Right atrium auricular region (tissue), 2 donors: ENCODE results near the gene SQSTM1. TPM values are rescaled to one million over a fixed set of nuclear protein-coding genes. Genes with fewer than 3 reads are reported as not detected.

ENCODE experiments used
- DNase-seq: peaks from one replicate; pipeline ENCODE4 v3.0.0-alpha.2; 2019; ENCODE audit warnings: low spot score
- H3K27ac ChIP-seq, 2 donors: fragments of 200-600 bp; sonication (generic); 1 replicate in 1 of 2; 2 replicates in 1 of 2; pipeline ENCODE4 v1.5.1; 2016 to 2019
- H3K27me3 ChIP-seq, 2 donors: fragments of 200-600 bp; sonication (generic); one replicate each; pipeline versions ENCODE4 v1.5.1 to v1.6.0; 2017 to 2019
- H3K36me3 ChIP-seq: fragments of 200-600 bp; sonication (generic); one replicate; pipeline ENCODE4 v1.5.1; 2016
- H3K4me1 ChIP-seq, 2 donors: fragments of 200-600 bp; sonication (generic); one replicate each; pipeline versions ENCODE4 v1.5.1 to v1.6.0; 2017 to 2019
- H3K4me3 ChIP-seq, 2 donors: fragments of 200-600 bp; sonication (generic); 1 replicate in 1 of 2; 2 replicates in 1 of 2; pipeline ENCODE4 v1.5.1; 2017 to 2019; ENCODE audit warnings: mild to moderate bottlenecking in 1 of 2, moderate library complexity in 1 of 2
- H3K9me3 ChIP-seq, 2 donors: fragments of 200-600 bp; sonication (generic); one replicate each; pipeline ENCODE4 v1.5.1; 2019
- microRNA counts, 2 donors: library from miRNA; unstranded; fragments of <30 nt; microRNA quantifications; one replicate each; lab custom pipeline; 2016 to 2017
- microRNA-seq, 2 donors: library from miRNA; unstranded; fragments of <30 nt; microRNA quantifications; one replicate each; pipeline ENCODE4, GENCODE V29; 2016 to 2017; ENCODE audit warnings: borderline number of aligned reads in 2 of 2, borderline replicate concordance in 1 of 2
- total RNA-seq, 2 donors: library from RNA; depleted of rRNA; stranded (reverse); fragments of >200 nt; gene quantifications; one replicate each; pipeline ENCODE4 v1.1.0, GENCODE V29; 2016
- TF ChIP-seq, protein P1 (sequence below), 2 donors: fragments of 200-600 bp; sonication (generic); IDR thresholded peaks; one replicate each; pipeline ENCODE4 v1.5.1; 2019; ENCODE audit warnings: antibody characterized with exemption in 2 of 2

The SQSTM1 gene
- total RNA-seq, 2 donors from 2014 or later: 379 to 436 TPM

DNA sequence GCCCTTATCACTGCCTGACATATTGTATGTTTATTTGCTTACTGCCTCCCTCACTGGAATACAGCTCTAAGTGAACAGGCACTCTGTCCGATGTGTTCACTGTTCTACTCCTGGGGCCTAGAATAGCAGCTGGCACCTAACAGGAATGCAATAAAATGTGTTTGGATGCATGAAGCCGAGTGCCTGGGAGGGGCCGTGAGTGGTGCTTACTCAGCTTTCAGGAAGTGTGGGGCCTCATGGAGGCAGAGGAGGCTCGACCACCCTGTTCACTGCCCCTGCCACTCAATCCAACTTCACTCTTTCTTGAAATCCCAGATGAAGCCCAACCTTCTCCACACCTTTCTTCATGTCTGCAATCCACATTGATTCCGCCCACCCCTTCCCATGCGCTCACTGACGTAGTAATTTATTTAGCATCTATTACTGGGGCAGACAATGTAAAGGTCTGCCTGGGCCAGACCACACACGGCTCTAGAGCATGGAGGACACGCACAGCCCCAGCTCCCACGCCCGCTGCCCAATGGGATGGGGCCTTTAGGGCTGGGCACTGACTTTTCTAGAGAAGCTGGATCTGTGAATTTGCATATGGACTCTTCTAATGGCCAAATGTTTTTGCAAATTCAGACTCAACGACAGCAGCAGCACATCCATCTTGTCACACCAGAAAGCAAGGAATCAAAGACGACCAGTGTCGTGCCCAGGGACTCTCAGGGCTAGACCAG lies 65.6 kb downstream of the SQSTM1 start:
- Histone ChIP-seq H3K4me3 (no peak overlapping the region), H3K27me3 (no peaks in the 10 kb centered on the region), H3K36me3 (peaks cover 72% of the 10 kb centered on the region), H3K27ac (no peak overlapping the region), H3K9me3 (peaks cover 5 to 13% of the 10 kb centered on the region in 2 donors), H3K4me1 (no peaks in the 10 kb centered on the region)
- TF ChIP-seq, protein P1, sequence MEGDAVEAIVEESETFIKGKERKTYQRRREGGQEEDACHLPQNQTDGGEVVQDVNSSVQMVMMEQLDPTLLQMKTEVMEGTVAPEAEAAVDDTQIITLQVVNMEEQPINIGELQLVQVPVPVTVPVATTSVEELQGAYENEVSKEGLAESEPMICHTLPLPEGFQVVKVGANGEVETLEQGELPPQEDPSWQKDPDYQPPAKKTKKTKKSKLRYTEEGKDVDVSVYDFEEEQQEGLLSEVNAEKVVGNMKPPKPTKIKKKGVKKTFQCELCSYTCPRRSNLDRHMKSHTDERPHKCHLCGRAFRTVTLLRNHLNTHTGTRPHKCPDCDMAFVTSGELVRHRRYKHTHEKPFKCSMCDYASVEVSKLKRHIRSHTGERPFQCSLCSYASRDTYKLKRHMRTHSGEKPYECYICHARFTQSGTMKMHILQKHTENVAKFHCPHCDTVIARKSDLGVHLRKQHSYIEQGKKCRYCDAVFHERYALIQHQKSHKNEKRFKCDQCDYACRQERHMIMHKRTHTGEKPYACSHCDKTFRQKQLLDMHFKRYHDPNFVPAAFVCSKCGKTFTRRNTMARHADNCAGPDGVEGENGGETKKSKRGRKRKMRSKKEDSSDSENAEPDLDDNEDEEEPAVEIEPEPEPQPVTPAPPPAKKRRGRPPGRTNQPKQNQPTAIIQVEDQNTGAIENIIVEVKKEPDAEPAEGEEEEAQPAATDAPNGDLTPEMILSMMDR (IDR thresholded peaks at IDR 0.05): no peak
- DNase-seq: no peak

DNA sequence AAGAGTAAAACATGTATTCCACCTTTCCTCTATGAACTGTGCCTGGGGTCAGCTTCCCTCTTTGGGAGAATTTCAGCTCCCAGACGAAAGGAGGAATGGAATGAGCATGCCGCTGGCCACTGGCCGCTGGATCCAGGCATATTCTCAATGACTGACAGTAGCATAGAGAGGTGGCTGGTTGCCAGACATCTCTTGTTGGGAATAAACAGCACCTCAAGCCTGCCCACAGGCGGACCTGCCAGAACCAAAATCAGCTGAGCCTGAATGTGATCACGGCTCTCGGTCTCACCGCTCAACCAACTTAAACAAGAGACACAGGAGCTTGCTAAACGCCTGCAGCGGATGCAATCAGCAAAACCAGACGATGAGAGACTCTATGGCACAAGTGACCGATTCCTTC lies 66.4 kb downstream of the SQSTM1 start:
- TF ChIP-seq, protein P1 (IDR thresholded peaks at IDR 0.05): no peak
- H3K9me3 ChIP-seq: peaks cover 5 to 13% of the 10 kb centered on the region in 2 donors
- H3K36me3 ChIP-seq: peaks cover 80% of the 10 kb centered on the region
- no peak overlapping the region for H3K27ac ChIP-seq
- H3K4me3 ChIP-seq: no peak overlapping the region
- H3K4me1 ChIP-seq: no peaks in the 10 kb centered on the region
- DNase-seq: no peak
- H3K27me3 ChIP-seq: no peaks in the 10 kb centered on the region

MicroRNAs encoded within 50 kb of the gene (microRNA counts, 767-probe panel; counts per million panel counts)
- 0 to 31.0 counts per million in 2 donors for microRNA hsa-miR-1229 (lab: Ali Mortazavi, UCI)

Small RNA genes lying within 50 kb of the gene (microRNA-seq; reads per million reads assigned to microRNA genes)
- 2.1 to 2.8 reads per million in 2 donors for gene MIR1229

Other genes with a start within 250 kb of the SQSTM1 start
- 100 to 1,000 TPM; 104 to 146 TPM for gene HNRNPH1, start 197.2 kb upstream of the SQSTM1 start, total RNA-seq
- not detected for gene CBY3, start 139.9 kb upstream of the SQSTM1 start, total RNA-seq
- 100 to 1,000 TPM; 288 to 297 TPM for gene CANX, start 121.9 kb upstream of the SQSTM1 start, total RNA-seq
- 10 to 100 TPM; 10.8 to 16.6 TPM for gene MAML1, start 88.1 kb upstream of the SQSTM1 start, total RNA-seq
- 10 to 100 TPM in 1 of 2 donors, 1 to 10 TPM in 1; 9.0 to 11.1 TPM for gene LTC4S, start 26.9 kb upstream of the SQSTM1 start, total RNA-seq
- 10 to 100 TPM; 71.7 to 77.1 TPM for gene MGAT4B, start 14.0 kb upstream of the SQSTM1 start, total RNA-seq
- gene MRNIP, start 37.9 kb downstream of the SQSTM1 start, total RNA-seq: 10 to 100 TPM; 12.5 to 20.3 TPM
- 10 to 100 TPM; 33.5 to 57.7 TPM for gene TBC1D9B, start 87.0 kb downstream of the SQSTM1 start, total RNA-seq